Fibroblast of lung (primary cell): ENCODE data around the gene ZBTB45. TPM values are rescaled to one million over a fixed set of nuclear protein-coding genes. Genes with fewer than 3 reads are reported as not detected.

Source experiments
- DNase-seq, 2 donors: peaks; one replicate each; pipeline versions ENCODE4 v3.0.0 to v3.0.0-alpha.2; 2010; ENCODE audit warnings: low read depth in 2 of 2
- H2AFZ ChIP-seq: 2 replicates; pipeline ENCODE4 v1.5.1; 2012; ENCODE audit warnings: low read length, control low read depth, inconsistent platforms
- H3K27ac ChIP-seq: 2 replicates; pipeline ENCODE4 v1.5.1; 2011; ENCODE audit warnings: low read length, control low read depth; ENCODE audit not compliant: insufficient read depth
- H3K27me3 ChIP-seq: 2 replicates; pipeline ENCODE4 v1.5.1; 2011; ENCODE audit warnings: mild to moderate bottlenecking, low read length; ENCODE audit not compliant: control insufficient read depth, insufficient read depth
- H3K36me3 ChIP-seq: 2 replicates; pipeline ENCODE4 v1.5.1; 2011; ENCODE audit warnings: low read length; ENCODE audit not compliant: control insufficient read depth, insufficient read depth
- H3K4me1 ChIP-seq: 2 replicates; pipeline ENCODE4 v1.5.1; 2011; ENCODE audit warnings: low read length; ENCODE audit not compliant: control insufficient read depth, insufficient read depth; ENCODE audit errors: extremely low read depth
- H3K4me2 ChIP-seq: 2 replicates; pipeline ENCODE4 v1.5.1; 2011; ENCODE audit warnings: low read length, control low read depth; ENCODE audit not compliant: insufficient read depth; ENCODE audit errors: extremely low read depth
- H3K4me3 ChIP-seq, 4 experiments: fragments of 200-600 bp in 1 of 4; sonication (generic) in 1 of 4; replicated peaks in 1 of 4; 2 replicates each; pipeline ENCODE4 v1.5.1; 2011 to 2016; ENCODE audit warnings: low read length in 4 of 4, low read depth in 3 of 4, mild to moderate bottlenecking in 3 of 4, control low read depth in 2 of 4, inconsistent platforms in 1 of 4, mixed read lengths in 1 of 4; ENCODE audit not compliant: insufficient read depth in 1 of 4; ENCODE audit errors: control extremely low read depth in 1 of 4
- H3K79me2 ChIP-seq: 2 replicates; pipeline ENCODE4 v1.5.1; 2012; ENCODE audit warnings: mild to moderate bottlenecking, low read length, inconsistent platforms; ENCODE audit not compliant: control insufficient read depth, insufficient read depth
- H3K9ac ChIP-seq: 2 replicates; pipeline ENCODE4 v1.5.1; 2011; ENCODE audit warnings: mild to moderate bottlenecking, low read length, control low read depth; ENCODE audit not compliant: insufficient read depth
- H3K9me3 ChIP-seq: 2 replicates; pipeline ENCODE4 v1.5.1; 2012; ENCODE audit warnings: low read depth, low read length; ENCODE audit not compliant: control insufficient read depth, insufficient read depth
- H4K20me1 ChIP-seq: 2 replicates; pipeline ENCODE4 v1.5.1; 2011; ENCODE audit warnings: low read length; ENCODE audit not compliant: control insufficient read depth, insufficient read depth; ENCODE audit errors: extremely low read depth
- EZH2 ChIP-seq: IDR thresholded peaks from 2 replicates; pipeline ENCODE4 v1.5.1; 2012; ENCODE audit warnings: low read length, control low read depth, mild to moderate bottlenecking; ENCODE audit errors: missing control alignments
- polyA plus RNA-seq, 2 donors: library from polyadenylated mRNA; depleted of rRNA in 1 of 2; stranded (reverse) in 1 of 2; unstranded in 1 of 2; fragments of >200 nt; gene quantifications; 2 replicates each; pipeline ENCODE4 v1.2.1, GENCODE V29; 2011 to 2012; ENCODE audit warnings: missing spikeins in 1 of 2
- total RNA-seq: library from RNA; depleted of rRNA; stranded (reverse); fragments of >200 nt; gene quantifications from 2 replicates; pipeline ENCODE4 v1.2.1, GENCODE V29; 2014
- TF ChIP-seq, protein P1 (sequence below), 2 donors: IDR thresholded peaks in 1 of 2; conservative IDR thresholded peaks in 1 of 2; 1 replicate in 1 of 2; 2 replicates in 1 of 2; pipeline ENCODE4 v1.5.1; 2011 to 2012; ENCODE audit warnings: low read length in 2 of 2, control low read depth in 1 of 2, inconsistent platforms in 1 of 2, low read depth in 1 of 2, mild to moderate bottlenecking in 1 of 2

The ZBTB45 gene
- total and polyA plus RNA-seq, 2 donors (not counting 1 experiment from before 2014, with no cell fraction given), result 3.1 to 5.9 TPM

DNA sequence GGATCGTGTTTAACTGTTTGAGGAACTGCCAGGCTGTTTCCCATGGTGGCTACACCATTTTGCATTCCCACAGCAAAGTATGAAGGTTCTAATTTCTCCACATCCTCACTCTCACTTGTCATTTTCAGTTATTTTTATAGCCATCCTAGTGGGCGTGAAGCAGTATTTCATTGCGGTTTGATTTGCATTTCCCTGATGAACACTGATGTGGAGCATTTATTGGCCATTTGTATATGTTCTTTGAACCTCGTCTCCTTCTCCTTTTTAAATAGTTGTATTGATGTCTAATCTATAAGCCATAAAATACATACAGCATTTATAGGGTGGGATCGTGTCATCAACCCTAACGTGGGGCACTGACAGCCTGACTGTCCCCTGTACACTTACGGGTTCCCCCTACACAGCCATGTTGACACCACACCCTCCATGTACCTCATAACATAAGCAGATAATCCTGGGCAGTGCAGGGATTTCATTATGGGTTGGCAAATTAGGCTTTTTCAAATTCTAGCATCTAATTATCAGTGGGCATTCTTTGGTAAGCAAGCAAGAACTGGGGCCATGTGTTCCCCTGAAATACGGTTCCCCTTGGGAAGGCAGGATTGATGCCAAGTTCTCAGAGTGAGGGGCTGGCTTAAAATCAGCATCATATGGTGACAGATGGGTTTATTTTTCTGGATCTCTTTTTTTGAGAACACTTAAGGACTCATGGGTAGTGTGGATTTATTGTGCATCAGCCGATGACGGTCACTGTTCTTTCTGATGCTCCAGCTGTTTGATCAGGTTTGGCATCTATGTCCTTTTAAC is 11.6 kb upstream of the ZBTB45 start:
- DNase-seq, result no peak
- Histone ChIP-seq H3K4me3 (no peak overlapping the region), H3K79me2 (no peaks in the 10 kb centered on the region), H3K27me3 (peaks cover 23% of the 10 kb centered on the region), H2AFZ (no peak overlapping the region), H3K27ac (no peak overlapping the region), H3K36me3 (no peaks in the 10 kb centered on the region), H3K4me1 (no peaks in the 10 kb centered on the region), H3K9me3 (no peaks in the 10 kb centered on the region), H3K9ac (no peak overlapping the region), H4K20me1 (no peaks in the 10 kb centered on the region), H3K4me2 (no peak overlapping the region)
- TF ChIP-seq, protein P1, sequence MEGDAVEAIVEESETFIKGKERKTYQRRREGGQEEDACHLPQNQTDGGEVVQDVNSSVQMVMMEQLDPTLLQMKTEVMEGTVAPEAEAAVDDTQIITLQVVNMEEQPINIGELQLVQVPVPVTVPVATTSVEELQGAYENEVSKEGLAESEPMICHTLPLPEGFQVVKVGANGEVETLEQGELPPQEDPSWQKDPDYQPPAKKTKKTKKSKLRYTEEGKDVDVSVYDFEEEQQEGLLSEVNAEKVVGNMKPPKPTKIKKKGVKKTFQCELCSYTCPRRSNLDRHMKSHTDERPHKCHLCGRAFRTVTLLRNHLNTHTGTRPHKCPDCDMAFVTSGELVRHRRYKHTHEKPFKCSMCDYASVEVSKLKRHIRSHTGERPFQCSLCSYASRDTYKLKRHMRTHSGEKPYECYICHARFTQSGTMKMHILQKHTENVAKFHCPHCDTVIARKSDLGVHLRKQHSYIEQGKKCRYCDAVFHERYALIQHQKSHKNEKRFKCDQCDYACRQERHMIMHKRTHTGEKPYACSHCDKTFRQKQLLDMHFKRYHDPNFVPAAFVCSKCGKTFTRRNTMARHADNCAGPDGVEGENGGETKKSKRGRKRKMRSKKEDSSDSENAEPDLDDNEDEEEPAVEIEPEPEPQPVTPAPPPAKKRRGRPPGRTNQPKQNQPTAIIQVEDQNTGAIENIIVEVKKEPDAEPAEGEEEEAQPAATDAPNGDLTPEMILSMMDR (conservative IDR thresholded peaks at IDR 0.05 in 1 of 2, IDR thresholded peaks at IDR 0.05 in 1 of 2; ENCODE audit: low read depth in 1 of 2, low read length in 2 of 2), result no peak
- TF ChIP-seq EZH2, result no peak

- Histone ChIP-seq H2AFZ (no peak overlapping the region), H4K20me1 (no peaks in the 10 kb centered on the region), H3K9ac (no peak overlapping the region), H3K4me3 (no peak overlapping the region), H3K9me3 (no peaks in the 10 kb centered on the region), H3K79me2 (no peaks in the 10 kb centered on the region), H3K27ac (no peak overlapping the region), H3K36me3 (no peaks in the 10 kb centered on the region), H3K27me3 (peaks cover 23% of the 10 kb centered on the region), H3K4me1 (no peaks in the 10 kb centered on the region), H3K4me2 (no peak overlapping the region)
- no peak for DNase-seq
- TF ChIP-seq EZH2, result no peak
- TF ChIP-seq, protein P1 (conservative IDR thresholded peaks at IDR 0.05 in 1 of 2, IDR thresholded peaks at IDR 0.05 in 1 of 2; ENCODE audit: low read depth in 1 of 2, low read length in 2 of 2), result no peak
These were observed 9.8 kb upstream of the ZBTB45 start for GRCh38 chr19:58529405-58529804.

DNA sequence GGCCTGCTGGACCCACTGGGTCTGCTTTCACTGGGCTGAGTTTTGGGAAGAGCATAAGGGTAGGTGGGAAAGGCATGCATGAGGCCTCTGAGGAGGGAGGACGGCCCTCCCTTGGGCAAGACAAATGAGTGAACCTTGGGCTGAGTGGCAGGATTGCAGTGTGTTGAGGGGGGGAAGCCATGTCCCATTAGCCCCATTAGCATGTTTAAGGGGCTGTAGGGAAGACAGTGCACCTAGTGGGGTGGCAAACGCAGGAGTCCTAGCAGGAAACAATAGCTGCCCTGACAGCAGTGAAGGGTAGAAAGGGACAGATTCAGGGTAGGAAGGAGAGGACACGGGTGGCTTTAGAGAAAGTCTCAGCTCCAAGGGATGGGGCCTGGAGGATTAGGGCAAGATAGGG is 3.1 kb upstream of the ZBTB45 start:
- no peaks in the 10 kb centered on the region for H3K27me3 ChIP-seq
- no peaks in the 10 kb centered on the region for H4K20me1 ChIP-seq
- H3K9me3 ChIP-seq, result no peaks in the 10 kb centered on the region
- no peaks in the 10 kb centered on the region for H3K36me3 ChIP-seq
- DNase-seq, result no peak
- TF ChIP-seq EZH2, result no peak
- TF ChIP-seq, protein P1 (conservative IDR thresholded peaks at IDR 0.05 in 1 of 2, IDR thresholded peaks at IDR 0.05 in 1 of 2; ENCODE audit: low read depth in 1 of 2, low read length in 2 of 2), result no peak
- peaks cover 9% of the 10 kb centered on the region for H3K4me1 ChIP-seq
- H2AFZ ChIP-seq, result no peak overlapping the region
- no peak overlapping the region for H3K4me2 ChIP-seq
- no peak overlapping the region for H3K27ac ChIP-seq
- no peak overlapping the region for H3K4me3 ChIP-seq
- H3K9ac ChIP-seq, result no peak overlapping the region
- peaks cover 14% of the 10 kb centered on the region for H3K79me2 ChIP-seq
